Ishikawa (cell line): Measurements from ENCODE around the gene SEMA4A.

Experiments used
- CEBPB ChIP-seq: IDR thresholded peaks from 2 replicates; pipeline ENCODE4 v1.6.1; 2012
- CREB1 ChIP-seq: IDR thresholded peaks from 2 replicates; pipeline ENCODE4 v1.6.1; 2012; ENCODE audit warnings: low read depth
- EGR1 ChIP-seq: IDR thresholded peaks from 2 replicates; pipeline ENCODE4 v1.6.1; 2012
- EP300 ChIP-seq: IDR thresholded peaks from 2 replicates; pipeline ENCODE4 v1.6.1; 2012; ENCODE audit warnings: borderline replicate concordance
- FOXM1 ChIP-seq: IDR thresholded peaks from 2 replicates; pipeline ENCODE4 v1.6.1; 2012; ENCODE audit warnings: low read depth, borderline replicate concordance
- NFIC ChIP-seq: IDR thresholded peaks from 2 replicates; pipeline ENCODE4 v1.6.1; 2012
- RAD21 ChIP-seq: IDR thresholded peaks from 2 replicates; pipeline ENCODE4 v1.6.1; 2012; ENCODE audit warnings: low read depth
- TAF1 ChIP-seq: IDR thresholded peaks from 2 replicates; pipeline ENCODE4 v1.6.1; 2012; ENCODE audit warnings: low read depth, mild to moderate bottlenecking
- TCF12 ChIP-seq: IDR thresholded peaks from 2 replicates; pipeline ENCODE4 v1.6.1; 2012; ENCODE audit warnings: low read depth
- TEAD4 ChIP-seq: IDR thresholded peaks from 2 replicates; pipeline ENCODE4 v1.6.1; 2012
- YY1 ChIP-seq: IDR thresholded peaks from 2 replicates; pipeline ENCODE4 v1.6.1; 2012; ENCODE audit warnings: low read depth
- ZBTB7A ChIP-seq: IDR thresholded peaks from 2 replicates; pipeline ENCODE4 v1.6.1; 2012; ENCODE audit warnings: low read depth
- TF ChIP-seq, protein P1 (sequence below): IDR thresholded peaks from 2 replicates; pipeline ENCODE4 v1.6.1; 2012
- TF ChIP-seq, protein P2 (sequence below): IDR thresholded peaks from 2 replicates; pipeline ENCODE4 v1.6.1; 2012
- TF ChIP-seq, protein P3 (sequence below): IDR thresholded peaks from 2 replicates; pipeline ENCODE4 v1.6.1; 2012; ENCODE audit warnings: low read depth, mild to moderate bottlenecking

Gene SEMA4A

DNA sequence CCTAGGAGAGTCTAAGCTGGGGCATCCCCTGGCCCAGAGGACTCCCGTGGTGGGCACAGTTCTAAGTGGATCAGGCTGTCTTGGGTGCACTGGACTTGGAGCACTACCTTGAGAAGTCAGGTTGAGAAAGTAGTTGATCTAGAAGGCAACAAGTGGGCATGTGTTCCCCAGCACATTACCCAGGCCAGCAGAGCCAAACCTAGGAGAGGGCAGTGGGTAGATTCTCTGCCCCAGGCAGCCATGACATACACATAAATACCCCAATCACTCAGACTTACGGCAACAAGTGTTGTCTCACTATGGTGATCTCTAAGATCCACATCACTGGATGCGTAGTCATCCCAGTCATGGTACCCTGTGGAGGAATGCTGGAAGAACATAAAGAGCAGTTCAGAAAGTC is 57.9 kb downstream of the SEMA4A start:
- TF ChIP-seq, protein P1, sequence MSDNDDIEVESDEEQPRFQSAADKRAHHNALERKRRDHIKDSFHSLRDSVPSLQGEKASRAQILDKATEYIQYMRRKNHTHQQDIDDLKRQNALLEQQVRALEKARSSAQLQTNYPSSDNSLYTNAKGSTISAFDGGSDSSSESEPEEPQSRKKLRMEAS = no peak
- TF ChIP-seq TAF1 = no peak

DNA sequence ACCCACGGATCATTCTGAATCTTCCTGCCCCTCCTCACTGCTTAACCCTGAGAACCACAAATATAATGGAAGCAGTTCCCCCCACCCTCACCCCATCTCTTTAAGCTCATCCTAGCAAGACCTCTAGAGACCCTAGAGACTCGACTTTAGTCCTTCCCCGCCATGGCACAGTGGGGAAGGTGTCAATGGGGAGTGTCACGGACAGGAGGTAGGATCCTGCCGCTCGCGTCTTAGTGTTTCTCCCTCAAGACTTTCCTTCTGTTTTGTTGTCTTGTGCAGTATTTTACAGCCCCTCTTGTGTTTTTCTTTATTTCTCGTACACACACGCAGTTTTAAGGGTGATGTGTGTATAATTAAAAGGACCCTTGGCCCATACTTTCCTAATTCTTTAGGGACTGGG is 58.7 kb downstream of the SEMA4A start:
- TF ChIP-seq, protein P1 = no peak

DNA sequence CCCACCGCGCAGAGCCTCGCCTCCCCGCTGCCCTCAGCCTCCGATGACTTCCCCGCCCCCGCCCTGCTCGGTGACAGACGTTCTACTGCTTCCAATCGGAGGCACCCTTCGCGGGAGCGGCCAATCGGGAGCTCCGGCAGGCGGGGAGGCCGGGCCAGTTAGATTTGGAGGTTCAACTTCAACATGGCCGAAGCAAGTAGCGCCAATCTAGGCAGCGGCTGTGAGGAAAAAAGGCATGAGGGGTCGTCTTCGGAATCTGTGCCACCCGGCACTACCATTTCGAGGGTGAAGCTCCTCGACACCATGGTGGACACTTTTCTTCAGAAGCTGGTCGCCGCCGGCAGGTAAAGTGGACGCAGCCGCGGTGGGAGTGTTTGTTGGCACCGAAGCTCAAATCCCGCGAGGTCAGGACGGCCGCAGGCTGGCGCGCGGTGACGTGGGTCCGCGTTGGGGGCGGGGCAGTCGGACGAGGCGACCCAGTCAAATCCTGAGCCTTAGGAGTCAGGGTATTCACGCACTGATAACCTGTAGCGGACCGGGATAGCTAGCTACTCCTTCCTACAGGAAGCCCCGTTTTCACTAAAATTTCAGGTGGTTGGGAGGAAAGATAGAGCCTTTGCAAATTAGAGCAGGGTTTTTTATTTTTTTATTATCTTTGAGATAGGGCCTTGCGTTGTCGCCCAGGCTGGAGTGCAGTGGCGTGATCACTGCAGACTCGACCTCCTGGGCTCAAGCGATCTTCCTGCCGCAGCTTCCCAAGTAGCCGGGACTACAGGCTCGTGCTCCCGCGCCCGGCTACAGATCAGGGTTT is 59.7 kb downstream of the SEMA4A start, which contains the start of gene PMF1:
TSS of gene PMF1 (plus strand) at position 175 of the 811 bp plus-strand sequence. CDS start at position 184, 9 bp downstream.
- TF ChIP-seq, protein P1 = peak; percentile 76; the same call in 1 of the 2 replicates
- TF ChIP-seq NFIC = 0 out of 2 replicates have a peak, but pooled peaks have one; percentile 29
- TF ChIP-seq EP300 = no peak; the same call in 1 of the 2 replicates
- TF ChIP-seq CREB1 = peak; percentile 84
- TF ChIP-seq ZBTB7A = no peak; the same call in 1 of the 2 replicates
- peak; percentile 65; the same call in 1 of the 2 replicates for TF ChIP-seq EGR1
- peak; percentile 90 for TF ChIP-seq TAF1
- TF ChIP-seq, protein P2, sequence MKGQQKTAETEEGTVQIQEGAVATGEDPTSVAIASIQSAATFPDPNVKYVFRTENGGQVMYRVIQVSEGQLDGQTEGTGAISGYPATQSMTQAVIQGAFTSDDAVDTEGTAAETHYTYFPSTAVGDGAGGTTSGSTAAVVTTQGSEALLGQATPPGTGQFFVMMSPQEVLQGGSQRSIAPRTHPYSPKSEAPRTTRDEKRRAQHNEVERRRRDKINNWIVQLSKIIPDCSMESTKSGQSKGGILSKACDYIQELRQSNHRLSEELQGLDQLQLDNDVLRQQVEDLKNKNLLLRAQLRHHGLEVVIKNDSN = no peak; the same call in 1 of the 2 replicates
- TF ChIP-seq TCF12 = no peak
- peak; percentile 14; the same call in 1 of the 2 replicates for TF ChIP-seq TEAD4
- no peak for TF ChIP-seq RAD21
- TF ChIP-seq CEBPB = no peak; the same call in 1 of the 2 replicates
- TF ChIP-seq, protein P3, sequence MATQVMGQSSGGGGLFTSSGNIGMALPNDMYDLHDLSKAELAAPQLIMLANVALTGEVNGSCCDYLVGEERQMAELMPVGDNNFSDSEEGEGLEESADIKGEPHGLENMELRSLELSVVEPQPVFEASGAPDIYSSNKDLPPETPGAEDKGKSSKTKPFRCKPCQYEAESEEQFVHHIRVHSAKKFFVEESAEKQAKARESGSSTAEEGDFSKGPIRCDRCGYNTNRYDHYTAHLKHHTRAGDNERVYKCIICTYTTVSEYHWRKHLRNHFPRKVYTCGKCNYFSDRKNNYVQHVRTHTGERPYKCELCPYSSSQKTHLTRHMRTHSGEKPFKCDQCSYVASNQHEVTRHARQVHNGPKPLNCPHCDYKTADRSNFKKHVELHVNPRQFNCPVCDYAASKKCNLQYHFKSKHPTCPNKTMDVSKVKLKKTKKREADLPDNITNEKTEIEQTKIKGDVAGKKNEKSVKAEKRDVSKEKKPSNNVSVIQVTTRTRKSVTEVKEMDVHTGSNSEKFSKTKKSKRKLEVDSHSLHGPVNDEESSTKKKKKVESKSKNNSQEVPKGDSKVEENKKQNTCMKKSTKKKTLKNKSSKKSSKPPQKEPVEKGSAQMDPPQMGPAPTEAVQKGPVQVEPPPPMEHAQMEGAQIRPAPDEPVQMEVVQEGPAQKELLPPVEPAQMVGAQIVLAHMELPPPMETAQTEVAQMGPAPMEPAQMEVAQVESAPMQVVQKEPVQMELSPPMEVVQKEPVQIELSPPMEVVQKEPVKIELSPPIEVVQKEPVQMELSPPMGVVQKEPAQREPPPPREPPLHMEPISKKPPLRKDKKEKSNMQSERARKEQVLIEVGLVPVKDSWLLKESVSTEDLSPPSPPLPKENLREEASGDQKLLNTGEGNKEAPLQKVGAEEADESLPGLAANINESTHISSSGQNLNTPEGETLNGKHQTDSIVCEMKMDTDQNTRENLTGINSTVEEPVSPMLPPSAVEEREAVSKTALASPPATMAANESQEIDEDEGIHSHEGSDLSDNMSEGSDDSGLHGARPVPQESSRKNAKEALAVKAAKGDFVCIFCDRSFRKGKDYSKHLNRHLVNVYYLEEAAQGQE = no peak
- peak; percentile 92 for TF ChIP-seq YY1
- no peak for TF ChIP-seq FOXM1

DNA sequence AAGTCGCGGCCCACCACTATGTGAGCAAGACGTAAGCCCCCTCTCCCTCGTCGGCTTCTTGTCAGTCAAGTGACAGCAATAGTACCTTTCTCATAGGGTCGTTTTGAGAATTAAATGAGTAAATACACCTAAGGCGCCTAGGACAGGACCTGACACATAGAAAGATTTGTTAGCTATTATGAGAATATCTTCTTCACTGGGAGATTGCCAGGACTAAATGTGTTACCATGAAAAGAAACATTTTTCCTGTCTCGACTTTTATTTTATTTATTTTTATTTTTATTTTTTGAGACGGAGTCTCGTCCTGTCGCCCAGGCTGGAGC is 60.2 kb downstream of the SEMA4A start:
- TF ChIP-seq TCF12 (no peak), NFIC (no peak), YY1 (no peak), CEBPB (no peak), FOXM1 (no peak), TEAD4 (no peak), EP300 (no peak), TAF1 (no peak)
- TF ChIP-seq, protein P2 = no peak

DNA sequence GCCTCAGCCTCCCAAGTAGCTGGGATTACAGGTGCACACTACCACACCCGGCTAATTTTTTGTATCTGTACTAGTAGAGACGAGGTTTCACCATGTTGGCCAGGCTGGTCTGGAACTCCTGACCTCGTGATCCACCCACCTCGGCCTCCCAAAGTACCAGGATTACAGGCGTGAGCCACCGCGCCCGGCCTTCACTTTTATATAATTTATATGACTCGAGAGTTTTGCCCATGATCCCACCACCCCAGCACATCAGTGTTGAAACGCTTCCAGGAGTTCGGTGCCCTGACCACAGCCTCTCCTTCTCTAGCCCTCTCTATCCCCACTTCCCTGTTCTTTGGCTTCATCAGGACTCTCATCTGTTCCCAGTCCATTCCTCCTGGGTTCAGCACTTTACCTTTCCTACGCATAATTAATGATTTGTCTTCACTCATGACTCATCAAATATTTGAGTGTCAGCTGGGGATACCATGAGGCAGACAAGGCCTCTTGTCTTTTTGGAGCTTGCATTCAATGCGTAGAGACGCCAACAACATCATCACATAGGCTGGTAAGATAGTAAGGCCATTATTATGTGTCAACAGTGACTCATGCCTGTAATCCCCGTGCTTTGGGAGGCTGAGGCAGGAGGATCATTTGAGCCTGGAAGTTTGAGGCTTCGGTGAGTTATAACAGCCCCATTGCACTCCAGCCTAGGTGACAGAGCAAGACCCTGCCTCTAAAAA is 60.8 kb downstream of the SEMA4A start:
- TF ChIP-seq EGR1 = no peak
- TF ChIP-seq CREB1 = no peak
- no peak for TF ChIP-seq TAF1
- TF ChIP-seq YY1 = no peak
- TF ChIP-seq, protein P2 = no peak
- no peak for TF ChIP-seq ZBTB7A
- TF ChIP-seq TEAD4 = no peak

DNA sequence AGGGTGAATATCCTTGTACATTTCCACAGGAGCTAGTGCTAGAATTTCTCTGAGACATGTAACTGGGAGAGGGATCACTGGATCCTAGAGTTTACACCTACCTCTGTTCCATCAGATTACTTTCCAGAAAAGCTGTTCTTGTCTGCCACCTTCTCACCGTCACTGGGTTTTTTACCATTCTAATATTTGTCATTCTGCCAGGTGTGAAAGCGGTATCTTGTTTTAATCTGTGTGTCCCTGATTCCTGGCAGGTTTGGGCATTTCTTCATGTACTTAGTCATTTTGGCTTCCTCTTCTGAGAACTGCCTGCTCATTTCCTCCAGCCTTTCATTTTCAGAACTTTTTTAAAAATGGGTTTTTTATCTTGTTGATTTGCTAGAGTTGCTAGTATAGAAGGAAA is 64.5 kb downstream of the SEMA4A start:
- TF ChIP-seq RAD21 (no peak), FOXM1 (no peak), CREB1 (no peak), TAF1 (no peak), EGR1 (no peak), CEBPB (no peak), EP300 (no peak)
- TF ChIP-seq, protein P1 = no peak

DNA sequence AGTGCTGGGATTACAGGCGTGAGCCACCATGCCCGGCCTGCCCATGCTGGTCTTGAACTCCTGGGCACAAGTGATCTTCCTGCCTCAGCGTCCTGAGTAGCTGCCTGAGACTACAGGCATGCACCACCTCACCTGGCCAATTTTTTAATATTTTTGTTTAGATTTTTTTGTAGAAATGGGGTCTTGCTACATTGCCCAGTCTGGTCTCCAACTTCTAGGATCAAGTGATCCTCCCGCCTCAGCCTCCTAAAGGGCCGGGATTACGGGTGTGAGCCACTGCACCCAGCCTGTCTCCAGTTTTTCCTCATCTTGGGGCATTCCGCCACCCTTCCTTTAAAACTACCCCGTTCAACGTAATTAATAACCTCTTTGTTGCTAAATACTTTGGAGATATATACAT is 66.8 kb downstream of the SEMA4A start:
- TF ChIP-seq, protein P1 = no peak
- TF ChIP-seq CREB1 (no peak), TCF12 (no peak), CEBPB (no peak), EP300 (no peak)
- TF ChIP-seq, protein P2 = no peak
- TF ChIP-seq, protein P3 = no peak
